H9 (cell line): ENCODE results near the gene PLCB1. TPM values are rescaled to one million over a fixed set of nuclear protein-coding genes. Genes with fewer than 3 reads are reported as not detected.

Source experiments
- DNase-seq: peaks from one replicate; pipeline ENCODE4 v3.0.0-alpha.2; 2017
- H2AFZ ChIP-seq: one replicate; pipeline ENCODE4 v1.6.1; 2013; ENCODE audit warnings: mild to moderate bottlenecking, low read length, control low read depth, moderate library complexity
- H2AK5ac ChIP-seq: 2 replicates; pipeline ENCODE4 v1.6.1; 2013; ENCODE audit warnings: low read length, control low read depth, mixed read lengths; ENCODE audit not compliant: insufficient read length
- H2BK120ac ChIP-seq: one replicate; pipeline ENCODE4 v1.6.1; 2013; ENCODE audit warnings: low read depth, mild to moderate bottlenecking, low read length, control low read depth, inconsistent platforms; ENCODE audit not compliant: poor library complexity, severe bottlenecking
- H2BK12ac ChIP-seq: 2 replicates; pipeline ENCODE4 v1.6.1; 2013; ENCODE audit warnings: low read length, control low read depth, mixed read lengths, low read depth; ENCODE audit not compliant: insufficient read length
- H2BK15ac ChIP-seq: 2 replicates; pipeline ENCODE4 v1.6.1; 2013; ENCODE audit warnings: low read depth, low read length, control low read depth
- H2BK20ac ChIP-seq: one replicate; pipeline ENCODE4 v1.6.1; 2013; ENCODE audit warnings: low read depth, mild to moderate bottlenecking, low read length, control low read depth, inconsistent platforms; ENCODE audit not compliant: poor library complexity, severe bottlenecking
- H2BK5ac ChIP-seq: 2 replicates; pipeline ENCODE4 v1.6.1; 2013; ENCODE audit warnings: low read length, control low read depth, mixed read lengths; ENCODE audit not compliant: insufficient read length
- H3K14ac ChIP-seq: 2 replicates; pipeline ENCODE4 v1.6.1; 2013; ENCODE audit warnings: low read length, control low read depth; ENCODE audit not compliant: insufficient read depth
- H3K18ac ChIP-seq: 2 replicates; pipeline ENCODE4 v1.6.1; 2013; ENCODE audit warnings: low read depth, mild to moderate bottlenecking, mixed read lengths, low read length, control low read depth; ENCODE audit not compliant: insufficient read length
- H3K23ac ChIP-seq: 2 replicates; pipeline ENCODE4 v1.6.1; 2013; ENCODE audit warnings: low read length, control low read depth, mixed read lengths, low read depth; ENCODE audit not compliant: insufficient read length
- H3K23me2 ChIP-seq: 2 replicates; pipeline ENCODE4 v1.6.1; 2013; ENCODE audit warnings: low read depth, mild to moderate bottlenecking, mixed read lengths, low read length, control low read depth; ENCODE audit not compliant: insufficient read length, poor library complexity, severe bottlenecking
- H3K27ac ChIP-seq: 2 replicates; pipeline ENCODE4 v1.5.1; 2013; ENCODE audit warnings: low read length, control low read depth, mixed read lengths, low read depth; ENCODE audit not compliant: insufficient read length
- H3K27me3 ChIP-seq: 2 replicates; pipeline ENCODE4 v1.6.1; 2013; ENCODE audit warnings: low read length, control low read depth, inconsistent platforms; ENCODE audit not compliant: insufficient read depth
- H3K4ac ChIP-seq: 2 replicates; pipeline ENCODE4 v1.6.1; 2013; ENCODE audit warnings: low read depth, mild to moderate bottlenecking, control low read depth, inconsistent platforms, low read length, moderate library complexity
- H3K4me1 ChIP-seq: 2 replicates; pipeline ENCODE4 v1.6.1; 2013; ENCODE audit warnings: low read length, control low read depth, inconsistent platforms; ENCODE audit not compliant: insufficient read depth
- H3K4me2 ChIP-seq: 2 replicates; pipeline ENCODE4 v1.6.1; 2013; ENCODE audit warnings: low read length, control low read depth, mixed read lengths; ENCODE audit not compliant: insufficient read length, insufficient read depth
- H3K56ac ChIP-seq: 2 replicates; pipeline ENCODE4 v1.6.1; 2013; ENCODE audit warnings: low read depth, mild to moderate bottlenecking, mixed read lengths, low read length, control low read depth; ENCODE audit not compliant: insufficient read length
- H3K79me1 ChIP-seq: 2 replicates; pipeline ENCODE4 v1.6.1; 2013; ENCODE audit warnings: low read depth, mild to moderate bottlenecking, moderate library complexity, low read length, control low read depth, inconsistent platforms; ENCODE audit not compliant: insufficient read depth, poor library complexity, severe bottlenecking
- H3K79me2 ChIP-seq: 2 replicates; pipeline ENCODE4 v1.6.1; 2013; ENCODE audit warnings: low read length, control low read depth, inconsistent platforms; ENCODE audit not compliant: insufficient read depth
- H3K9ac ChIP-seq: 2 replicates; pipeline ENCODE4 v1.6.1; 2013; ENCODE audit warnings: low read length, control low read depth, mixed read lengths; ENCODE audit not compliant: insufficient read length; ENCODE audit errors: extremely low read depth
- H3K9me3 ChIP-seq: one replicate; pipeline ENCODE4 v1.6.1; 2013; ENCODE audit warnings: low read depth, low read length, inconsistent platforms; ENCODE audit not compliant: control insufficient read depth
- H3T11ph ChIP-seq: one replicate; pipeline ENCODE4 v1.6.1; 2013; ENCODE audit warnings: mild to moderate bottlenecking, low read length, control low read depth, inconsistent platforms
- H4K20me1 ChIP-seq: one replicate; pipeline ENCODE4 v1.6.1; 2013; ENCODE audit not compliant: control insufficient read depth, insufficient read length, insufficient read depth
- H4K5ac ChIP-seq: 2 replicates; pipeline ENCODE4 v1.6.1; 2013; ENCODE audit warnings: low read depth, mild to moderate bottlenecking, mixed read lengths, low read length, control low read depth; ENCODE audit not compliant: insufficient read length
- H4K8ac ChIP-seq: replicated peaks from 2 replicates; pipeline ENCODE4 v1.6.1; 2013; ENCODE audit warnings: low read length, control low read depth, mixed read lengths, low read depth; ENCODE audit not compliant: insufficient read length
- H4K91ac ChIP-seq: 2 replicates; pipeline ENCODE4 v1.6.1; 2013; ENCODE audit warnings: low read depth, mild to moderate bottlenecking, moderate library complexity, mixed read lengths, low read length, control low read depth; ENCODE audit not compliant: insufficient read length
- H3K27ac Mint-ChIP-seq, 3 experiments: 2 replicates in 2 of 3; 3 replicates in 1 of 3; pipeline ENCODE4 v1.8.0; 2020 to 2021; ENCODE audit warnings: mixed read lengths in 3 of 3, mild to moderate bottlenecking in 1 of 3, moderate library complexity in 1 of 3
- H3K27me3 Mint-ChIP-seq: 2 replicates; pipeline ENCODE4 v1.8.0; 2021; ENCODE audit warnings: low read depth, mild to moderate bottlenecking, moderate library complexity, mixed read lengths
- H3K36me3 Mint-ChIP-seq, 3 experiments: 2 replicates in 2 of 3; 3 replicates in 1 of 3; pipeline ENCODE4 v1.8.0; 2020 to 2021; ENCODE audit warnings: low read depth in 3 of 3, mixed read lengths in 3 of 3; ENCODE audit not compliant: insufficient read depth in 1 of 3
- H3K4me1 Mint-ChIP-seq, 2 experiments: 2 replicates each; pipeline ENCODE4 v1.8.0; 2020; ENCODE audit warnings: mixed read lengths in 2 of 2
- H3K4me3 Mint-ChIP-seq, 2 experiments: 2 replicates in 1 of 2; 3 replicates in 1 of 2; pipeline ENCODE4 v1.8.0; 2020 to 2021; ENCODE audit warnings: mild to moderate bottlenecking in 2 of 2, mixed read lengths in 2 of 2, moderate library complexity in 1 of 2
- H3K9me3 Mint-ChIP-seq, 2 experiments: 2 replicates in 1 of 2; 3 replicates in 1 of 2; pipeline ENCODE4 v1.8.0; 2020; ENCODE audit warnings: mild to moderate bottlenecking in 2 of 2, mixed read lengths in 2 of 2, moderate library complexity in 1 of 2
- WGBS: extraction: QIAGEN DNeasy Blood & Tissue Kit; methylation state at CpG from one replicate; pipeline ENCODE4 v1.1.7; 2013; ENCODE audit warnings: missing lambda C conversion rate, low lambda C conversion rate, mixed read lengths; ENCODE audit not compliant: insufficient read length; ENCODE audit errors: extremely low coverage; 5-methylcytosine and 5-hydroxymethylcytosine counted together
- total RNA-seq: library from RNA; stranded (reverse); gene quantifications from 2 replicates; pipeline ENCODE4 v1.2.1, GENCODE V29; 2021
- TF ChIP-seq, protein P1 (sequence below): fragments of 200-600 bp; sonication (generic); conservative IDR thresholded peaks from 3 replicates; pipeline ENCODE4 v1.8.0; 2021; ENCODE audit warnings: antibody characterized with exemption, mild to moderate bottlenecking

PLCB1 gene
- total RNA-seq, 1 experiment from 2014 or later, result 11.5 TPM

DNA sequence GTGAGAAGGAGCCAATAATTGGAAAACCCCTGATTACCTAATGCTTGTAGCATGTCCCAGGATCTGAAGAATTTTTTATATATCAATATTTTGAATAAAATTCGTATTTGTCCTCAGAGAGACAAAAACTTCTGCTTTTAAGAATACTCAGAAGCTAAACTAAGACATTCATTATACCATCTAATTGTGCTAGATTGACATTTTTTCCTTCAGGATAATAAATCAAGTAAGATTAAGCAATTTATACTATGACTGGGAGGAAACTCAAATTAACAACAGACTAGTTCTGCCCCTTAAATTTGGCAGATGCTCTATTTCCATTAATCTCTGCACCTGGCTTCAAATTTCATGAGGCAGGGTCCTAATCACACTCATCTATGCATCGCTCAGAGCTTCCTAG, 291.4 kb downstream of the PLCB1 start:
- no peak overlapping the region for H2BK20ac ChIP-seq

More for the DNA sequence above, 291.4 kb downstream of the PLCB1 start:
- no peaks in the 10 kb centered on the region for H4K20me1 ChIP-seq
- no peak overlapping the region for H3K4ac ChIP-seq
- no peak overlapping the region for H4K91ac ChIP-seq
- H3K4me1 ChIP-seq, result no peaks in the 10 kb centered on the region
- H2BK12ac ChIP-seq, result no peak overlapping the region
- H3K9ac ChIP-seq, result no peak overlapping the region
- no peak overlapping the region for H2BK120ac ChIP-seq
- no peaks in the 10 kb centered on the region for H3K4me1 Mint-ChIP-seq
- no peak overlapping the region for H3K27ac Mint-ChIP-seq
- H3K9me3 Mint-ChIP-seq, result no peaks in the 10 kb centered on the region
- H2AFZ ChIP-seq, result no peak overlapping the region
- no peaks in the 10 kb centered on the region for H3K36me3 Mint-ChIP-seq
- no peaks in the 10 kb centered on the region for H3K27me3 Mint-ChIP-seq
- no peak overlapping the region for H4K8ac ChIP-seq
- H3K56ac ChIP-seq, result no peak overlapping the region
- H3K23me2 ChIP-seq, result no peaks in the 10 kb centered on the region
- H4K5ac ChIP-seq, result no peak overlapping the region
- no peaks in the 10 kb centered on the region for H3K27me3 ChIP-seq
- H3K27ac ChIP-seq, result no peak overlapping the region
- no peaks in the 10 kb centered on the region for H3K79me2 ChIP-seq
- TF ChIP-seq, protein P1, sequence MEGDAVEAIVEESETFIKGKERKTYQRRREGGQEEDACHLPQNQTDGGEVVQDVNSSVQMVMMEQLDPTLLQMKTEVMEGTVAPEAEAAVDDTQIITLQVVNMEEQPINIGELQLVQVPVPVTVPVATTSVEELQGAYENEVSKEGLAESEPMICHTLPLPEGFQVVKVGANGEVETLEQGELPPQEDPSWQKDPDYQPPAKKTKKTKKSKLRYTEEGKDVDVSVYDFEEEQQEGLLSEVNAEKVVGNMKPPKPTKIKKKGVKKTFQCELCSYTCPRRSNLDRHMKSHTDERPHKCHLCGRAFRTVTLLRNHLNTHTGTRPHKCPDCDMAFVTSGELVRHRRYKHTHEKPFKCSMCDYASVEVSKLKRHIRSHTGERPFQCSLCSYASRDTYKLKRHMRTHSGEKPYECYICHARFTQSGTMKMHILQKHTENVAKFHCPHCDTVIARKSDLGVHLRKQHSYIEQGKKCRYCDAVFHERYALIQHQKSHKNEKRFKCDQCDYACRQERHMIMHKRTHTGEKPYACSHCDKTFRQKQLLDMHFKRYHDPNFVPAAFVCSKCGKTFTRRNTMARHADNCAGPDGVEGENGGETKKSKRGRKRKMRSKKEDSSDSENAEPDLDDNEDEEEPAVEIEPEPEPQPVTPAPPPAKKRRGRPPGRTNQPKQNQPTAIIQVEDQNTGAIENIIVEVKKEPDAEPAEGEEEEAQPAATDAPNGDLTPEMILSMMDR, result no peak
- H3K14ac ChIP-seq, result no peak overlapping the region
- no peak overlapping the region for H3K4me3 Mint-ChIP-seq
- no peak overlapping the region for H2BK5ac ChIP-seq
- H3T11ph ChIP-seq, result no peak overlapping the region
- WGBS, result no CpG with 5 or more reads among the region's 2 CpGs
- no peak overlapping the region for H3K23ac ChIP-seq
- no peaks in the 10 kb centered on the region for H3K79me1 ChIP-seq
- no peak overlapping the region for H2BK15ac ChIP-seq
- H2AK5ac ChIP-seq, result no peak overlapping the region
- no peaks in the 10 kb centered on the region for H3K9me3 ChIP-seq
- no peak overlapping the region for H3K18ac ChIP-seq
- no peak overlapping the region for H3K4me2 ChIP-seq
- DNase-seq, result no peak
